ENCODE data around the gene SFXN3. TPM values are rescaled to one million over a fixed set of nuclear protein-coding genes. Genes with fewer than 3 reads are reported as not detected.

Gene SFXN3
- total and polyA plus RNA-seq, 2 of the 13 experiments (the other 11 are each of a cell fraction or from before 2014, with no cell fraction given), result 16.8 to 71.5 TPM

DNA sequence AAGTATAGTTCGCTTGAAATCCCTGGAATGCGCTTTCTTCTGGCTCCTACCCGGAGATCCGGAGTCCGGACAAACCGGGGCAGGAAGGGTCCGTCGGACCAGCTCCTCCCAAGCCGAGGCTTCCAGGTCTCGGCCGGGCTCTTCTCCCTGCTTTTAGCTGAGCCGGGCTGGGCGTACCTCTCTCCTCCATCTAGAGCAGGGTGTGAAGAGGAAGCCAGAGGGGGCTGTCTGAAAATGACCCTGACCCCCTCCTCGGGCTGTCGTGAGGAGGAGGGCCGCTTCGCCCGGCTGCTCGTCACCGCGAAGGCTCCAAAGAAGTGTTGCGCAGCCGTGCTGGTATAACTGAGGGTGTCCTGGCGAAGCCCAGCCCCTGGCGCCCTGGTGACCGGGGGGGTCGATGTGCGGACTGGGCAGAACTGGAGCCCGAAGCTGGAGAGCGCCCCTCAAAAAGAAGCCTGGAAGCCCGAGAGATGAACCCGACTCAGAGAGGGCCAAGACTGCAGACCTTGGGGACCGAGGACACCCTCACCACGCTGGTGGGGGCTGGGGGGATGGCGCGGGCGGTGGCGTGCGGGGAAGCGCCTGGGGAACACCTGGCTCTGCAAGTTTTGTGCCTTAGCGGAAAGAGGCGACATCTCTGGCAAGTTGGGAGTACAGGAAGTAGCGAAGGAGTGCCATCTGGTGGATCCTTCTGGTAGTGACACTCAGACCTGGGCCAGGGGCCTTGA lies 36.5 kb downstream of the SFXN3 start (continued):
- TF ChIP-seq MXI1 (IDR thresholded peaks at IDR 0.05; ENCODE audit: borderline replicate concordance, low read depth, low read length) (peak; percentile 33; the same call in 1 of the 3 replicates), ELF3 (CRISPR knock-in tag; IDR thresholded peaks at IDR 0.05) (peak; percentile 64; the same call in 1 of the 2 replicates), TBX3 (IDR thresholded peaks at IDR 0.05; ENCODE audit: borderline replicate concordance) (no peak), GABPB1 (CRISPR knock-in tag; IDR thresholded peaks at IDR 0.05) (peak; percentile 82), ZNF282 (IDR thresholded peaks at IDR 0.05; ENCODE audit: partially characterized antibody) (no peak), KMT2A (CRISPR knock-in tag; IDR thresholded peaks at IDR 0.05) (no peak), ZNF652 (CRISPR knock-in tag; IDR thresholded peaks at IDR 0.05; ENCODE audit: borderline replicate concordance, low read depth) (no peak), ZNF614 (CRISPR knock-in tag; IDR thresholded peaks at IDR 0.05; ENCODE audit: borderline replicate concordance) (no peak), ZFP82 (CRISPR knock-in tag; IDR thresholded peaks at IDR 0.05; ENCODE audit: borderline replicate concordance) (no peak), ZNF749 (CRISPR knock-in tag; IDR thresholded peaks at IDR 0.05; ENCODE audit: borderline replicate concordance) (no peak), KIAA2018 (CRISPR knock-in tag; IDR thresholded peaks at IDR 0.05; ENCODE audit: borderline replicate concordance) (no peak), ZNF607 (CRISPR knock-in tag; IDR thresholded peaks at IDR 0.05; ENCODE audit: borderline replicate concordance) (no peak), GTF2F1 (IDR thresholded peaks at IDR 0.05; ENCODE audit: low read length) (no peak), SP2 (CRISPR knock-in tag; IDR thresholded peaks at IDR 0.05) (no peak), TFDP2 (CRISPR knock-in tag; IDR thresholded peaks at IDR 0.05) (no peak), ZBTB14 (CRISPR knock-in tag; IDR thresholded peaks at IDR 0.05) (no peak), RBAK (CRISPR knock-in tag; IDR thresholded peaks at IDR 0.05) (no peak), RFX5 (IDR thresholded peaks at IDR 0.05; ENCODE audit: low read depth, low read length) (no peak)
- TF ChIP-seq, protein P1, sequence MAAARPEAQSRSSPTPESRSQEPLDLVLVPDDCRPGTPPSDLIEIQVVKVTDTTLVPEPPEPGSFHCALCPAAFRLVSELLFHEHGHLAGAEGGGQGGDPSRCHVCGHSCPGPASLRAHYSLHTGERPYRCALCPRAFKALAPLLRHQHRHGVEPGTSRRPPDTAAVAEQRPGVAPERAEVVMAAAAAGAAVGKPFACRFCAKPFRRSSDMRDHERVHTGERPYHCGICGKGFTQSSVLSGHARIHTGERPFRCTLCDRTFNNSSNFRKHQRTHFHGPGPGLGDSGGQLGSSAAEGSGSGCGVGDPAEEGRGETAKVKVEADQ (CRISPR knock-in tag; IDR thresholded peaks at IDR 0.05; ENCODE audit: borderline replicate concordance), result no peak
